Sigmoid colon (tissue), 7 donors: ENCODE results near the gene SEMA6B. TPM values are rescaled to one million over a fixed set of nuclear protein-coding genes. Genes with fewer than 3 reads are reported as not detected.
A peak's percentile ranks its signal among the peaks of the same experiment; 100 is the strongest.

ENCODE experiments used
- DNase-seq: peaks from one replicate; pipeline ENCODE4 v3.0.0-alpha.2; 2019
- H3K27ac ChIP-seq, 4 donors: fragments of 200-600 bp; sonication (generic); one replicate each; pipeline ENCODE4 v1.5.1; 2016 to 2019; ENCODE audit warnings: mild to moderate bottlenecking in 1 of 4
- H3K27me3 ChIP-seq, 3 donors: fragments of 200-600 bp; sonication (generic); one replicate each; pipeline ENCODE4 v1.5.1; 2019; ENCODE audit warnings: mild to moderate bottlenecking in 1 of 3
- H3K36me3 ChIP-seq, 4 donors: fragments of 200-600 bp; sonication (generic); one replicate each; pipeline ENCODE4 v1.5.1; 2016 to 2019
- H3K4me1 ChIP-seq, 4 donors: fragments of 200-600 bp; sonication (generic); one replicate each; pipeline ENCODE4 v1.5.1; 2017 to 2019
- H3K4me3 ChIP-seq, 4 donors: fragments of 200-600 bp; sonication (generic); one replicate each; pipeline ENCODE4 v1.5.1; 2017 to 2019; ENCODE audit warnings: mild to moderate bottlenecking in 2 of 4, moderate library complexity in 1 of 4
- H3K9me3 ChIP-seq, 4 donors: fragments of 200-600 bp in 3 of 4; sonication (generic) in 3 of 4; one replicate each; pipeline versions ENCODE4 v1.5.1 to v1.6.1; 2013 to 2019
- EP300 ChIP-seq, 4 donors: sonication (generic); formaldehyde crosslinking; IDR thresholded peaks; one replicate each; pipeline ENCODE4 v1.6.1; 2017; ENCODE audit warnings: antibody characterized with exemption in 4 of 4
- POLR2A ChIP-seq, 2 donors: fragments of 450-650 bp; IDR thresholded peaks; one replicate each; pipeline ENCODE4 v1.6.1; 2016; ENCODE audit warnings: antibody characterized with exemption in 2 of 2, mild to moderate bottlenecking in 2 of 2, moderate library complexity in 2 of 2
- POLR2AphosphoS5 ChIP-seq, 4 donors: sonication (generic); formaldehyde crosslinking; IDR thresholded peaks; one replicate each; pipeline ENCODE4 v1.6.1; 2017; ENCODE audit warnings: antibody characterized with exemption in 4 of 4
- WGBS, 2 donors: extraction: QIAGEN DNeasy Blood & Tissue Kit; methylation state at CpG; one replicate each; pipeline ENCODE4 v1.1.7; 2013; 5-methylcytosine and 5-hydroxymethylcytosine counted together
- intact Hi-C: fragments of 100-400 bp; cut with DNase I; formaldehyde crosslinking; loops from one replicate; pipeline ENCODE4 v1.15.1; 2023
- polyA plus RNA-seq, 3 donors: library from polyadenylated mRNA; stranded (reverse); fragments of 200-250 nt; gene quantifications; one replicate each; pipeline ENCODE4 v1.2.3, GENCODE V29; 2013
- total RNA-seq, 4 donors: library from RNA; depleted of rRNA; stranded (reverse); fragments of >200 nt; gene quantifications; one replicate each; pipeline ENCODE4 v1.1.0, GENCODE V29; 2016
- TF ChIP-seq, protein P1 (sequence below), 4 experiments: fragments of 450-650 bp in 3 of 4; fragments of 200-600 bp in 1 of 4; IDR thresholded peaks; one replicate each; pipeline ENCODE4 v1.5.1; 2016 to 2019; ENCODE audit warnings: antibody characterized with exemption in 4 of 4, mild to moderate bottlenecking in 3 of 4, moderate library complexity in 2 of 4
- donor health status: healthy with polysubstance abuse.
- donor health status: Bipolar disorder and iron deficiency.
- donor health status: healthy.

Gene SEMA6B
- total and polyA plus RNA-seq, 7 donors, result 0.60 to 16.9 (median 1.8) TPM

- H3K4me1 ChIP-seq, result peaks cover 0 to 73% (median 43%) of the 10 kb centered on the region in 4 donors
- 85 to 87% methylated on average over 37 of the region's 37 CpGs for WGBS, 2 donors
- TF ChIP-seq EP300 (IDR thresholded peaks at IDR 0.05) (no peak), POLR2AphosphoS5 (IDR thresholded peaks at IDR 0.05) (no peak), POLR2A (IDR thresholded peaks at IDR 0.05) (no peak)
- TF ChIP-seq, protein P1, sequence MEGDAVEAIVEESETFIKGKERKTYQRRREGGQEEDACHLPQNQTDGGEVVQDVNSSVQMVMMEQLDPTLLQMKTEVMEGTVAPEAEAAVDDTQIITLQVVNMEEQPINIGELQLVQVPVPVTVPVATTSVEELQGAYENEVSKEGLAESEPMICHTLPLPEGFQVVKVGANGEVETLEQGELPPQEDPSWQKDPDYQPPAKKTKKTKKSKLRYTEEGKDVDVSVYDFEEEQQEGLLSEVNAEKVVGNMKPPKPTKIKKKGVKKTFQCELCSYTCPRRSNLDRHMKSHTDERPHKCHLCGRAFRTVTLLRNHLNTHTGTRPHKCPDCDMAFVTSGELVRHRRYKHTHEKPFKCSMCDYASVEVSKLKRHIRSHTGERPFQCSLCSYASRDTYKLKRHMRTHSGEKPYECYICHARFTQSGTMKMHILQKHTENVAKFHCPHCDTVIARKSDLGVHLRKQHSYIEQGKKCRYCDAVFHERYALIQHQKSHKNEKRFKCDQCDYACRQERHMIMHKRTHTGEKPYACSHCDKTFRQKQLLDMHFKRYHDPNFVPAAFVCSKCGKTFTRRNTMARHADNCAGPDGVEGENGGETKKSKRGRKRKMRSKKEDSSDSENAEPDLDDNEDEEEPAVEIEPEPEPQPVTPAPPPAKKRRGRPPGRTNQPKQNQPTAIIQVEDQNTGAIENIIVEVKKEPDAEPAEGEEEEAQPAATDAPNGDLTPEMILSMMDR (IDR thresholded peaks at IDR 0.05), result no peak
- H3K27me3 ChIP-seq, result no peaks in the 10 kb centered on the region
- intact Hi-C loops, result loop anchor here (10.0 kb wide), 1 partner anchor 526 kb away; the partner anchor contains the start of gene EEF2
- H3K36me3 ChIP-seq, result peaks cover 8 to 76% (median 30%) of the 10 kb centered on the region in 4 donors
- DNase-seq, result no peak
- no peaks in the 10 kb centered on the region for H3K9me3 ChIP-seq
- no peak overlapping the region for H3K4me3 ChIP-seq
- H3K27ac ChIP-seq, result no peak overlapping the region
Measured at GRCh38 chr19:4510435-4511255, 48.8 kb downstream of the SEMA6B start.

DNA sequence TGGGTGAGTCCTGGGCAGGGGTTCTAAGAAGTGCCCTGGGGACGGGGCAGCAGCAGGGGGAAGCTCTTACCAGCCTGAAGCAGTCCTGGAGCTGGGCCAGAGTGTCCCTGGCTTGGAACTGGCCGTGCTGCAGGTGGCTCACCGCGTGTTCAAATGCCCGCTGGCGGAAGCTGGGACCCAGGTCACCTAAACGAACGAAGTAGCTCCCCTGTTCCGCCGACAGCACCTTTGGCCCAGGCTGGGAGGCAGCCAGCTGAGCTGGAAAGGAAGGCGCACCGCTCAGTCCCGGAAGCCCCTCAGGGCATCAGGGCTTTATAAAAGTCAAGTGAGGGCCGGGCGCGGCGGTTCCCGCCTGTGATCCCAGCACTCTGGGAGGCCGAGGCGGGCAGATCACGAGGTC is 50.8 kb downstream of the SEMA6B start:
- peaks cover 19 to 80% (median 43%) of the 10 kb centered on the region in 4 donors for H3K36me3 ChIP-seq
- peaks cover 0 to 69% (median 41%) of the 10 kb centered on the region in 4 donors for H3K4me1 ChIP-seq
- DNase-seq, result no peak
- H3K27ac ChIP-seq, result peak overlapping the region; percentile 11 to 66 (median 52)
- H3K4me3 ChIP-seq, result no peak overlapping the region
- TF ChIP-seq POLR2A (IDR thresholded peaks at IDR 0.05) (no peak), EP300 (IDR thresholded peaks at IDR 0.05) (no peak), POLR2AphosphoS5 (IDR thresholded peaks at IDR 0.05) (peak in 1 of 4 donors; percentile 6)
- intact Hi-C loops, result no loop called here
- 88 to 90% methylated on average over 21 of the region's 21 CpGs for WGBS, 2 donors
- H3K27me3 ChIP-seq, result no peaks in the 10 kb centered on the region
- no peaks in the 10 kb centered on the region for H3K9me3 ChIP-seq

- H3K4me1 ChIP-seq, result peaks cover 0 to 62% (median 39%) of the 10 kb centered on the region in 4 donors
- no peak overlapping the region for H3K4me3 ChIP-seq
- TF ChIP-seq POLR2AphosphoS5 (IDR thresholded peaks at IDR 0.05) (no peak), POLR2A (IDR thresholded peaks at IDR 0.05) (no peak), EP300 (IDR thresholded peaks at IDR 0.05) (no peak)
- TF ChIP-seq, protein P1 (IDR thresholded peaks at IDR 0.05), result no peak
- peaks cover 19 to 82% (median 46%) of the 10 kb centered on the region in 4 donors for H3K36me3 ChIP-seq
- no peaks in the 10 kb centered on the region for H3K27me3 ChIP-seq
- intact Hi-C loops, result no loop called here
- peak overlapping the region in 2 of 4 donors; percentile 63 to 66 for H3K27ac ChIP-seq
- no peak for DNase-seq
- 84 to 86% methylated on average over 17 of the region's 17 CpGs for WGBS, 2 donors
- H3K9me3 ChIP-seq, result no peaks in the 10 kb centered on the region
Measured at GRCh38 chr19:4507804-4508203, 51.7 kb downstream of the SEMA6B start.

GRCh38 chr19:4507150-4507452 is 52.4 kb downstream of the SEMA6B start:
- H3K4me3 ChIP-seq, result no peak overlapping the region

More at GRCh38 chr19:4507150-4507452, 52.4 kb downstream of the SEMA6B start:
- Histone ChIP-seq H3K27me3 (no peaks in the 10 kb centered on the region), H3K27ac (peak overlapping the region in 3 of 4 donors; percentile 18 to 66 (median 63)), H3K9me3 (no peaks in the 10 kb centered on the region), H3K4me1 (peaks cover 0 to 60% (median 41%) of the 10 kb centered on the region in 4 donors), H3K36me3 (peaks cover 19 to 85% (median 50%) of the 10 kb centered on the region in 4 donors)
- DNase-seq, result no peak
- intact Hi-C loops, result no loop called here
- TF ChIP-seq, protein P1 (IDR thresholded peaks at IDR 0.05), result no peak
- 91% methylated on average over 12 of the region's 12 CpGs for WGBS, 2 donors
